GM18505 (cell line): ENCODE results near the gene CALHM5.
A peak's percentile ranks its signal among the peaks of the same experiment; 100 is the strongest.

Experiments
- ATAC-seq: cut with Tn5 transposase; IDR thresholded peaks from one replicate; pipeline ENCODE4 v1.9.1; 2021; ENCODE audit not compliant: unreplicated experiment
- POLR2A ChIP-seq: IDR thresholded peaks from 4 replicates; pipeline ENCODE4 v1.6.1; 2011; ENCODE audit warnings: borderline replicate concordance; ENCODE audit not compliant: insufficient read depth, insufficient read length; ENCODE audit errors: extremely low read depth

Gene CALHM5

GRCh38 chr6:116511424-116512110 lies at the start of gene CALHM5:
TSS of gene CALHM5 (plus strand) at chr6:116511639. CDS start at chr6:116511697, 58 bp downstream.
- no peak for ATAC-seq
- TF ChIP-seq POLR2A: no peak

- peak; percentile 37 for TF ChIP-seq POLR2A
- ATAC-seq: peak; percentile 77
Measured at GRCh38 chr6:116461932-116462885, 49.2 kb upstream of the CALHM5 start.

GRCh38 chr6:116463301-116463700 lies 48.1 kb upstream of the CALHM5 start:
- no peak for TF ChIP-seq POLR2A
- ATAC-seq: no peak

GRCh38 chr6:116465246-116465645 lies 46.2 kb upstream of the CALHM5 start:
- ATAC-seq: no peak
- no peak for TF ChIP-seq POLR2A

GRCh38 chr6:116467096-116467495 lies 44.3 kb upstream of the CALHM5 start:
- no peak for ATAC-seq
- TF ChIP-seq POLR2A: no peak

GRCh38 chr6:116467514-116467913 lies 43.9 kb upstream of the CALHM5 start:
- no peak for ATAC-seq
- no peak for TF ChIP-seq POLR2A

- no peak for ATAC-seq
- TF ChIP-seq POLR2A: no peak
Measured at GRCh38 chr6:116468293-116468692, 43.1 kb upstream of the CALHM5 start.

- no peak for ATAC-seq
Measured at GRCh38 chr6:116471531-116471930, 39.9 kb upstream of the CALHM5 start.

GRCh38 chr6:116472706-116473105 lies 38.7 kb upstream of the CALHM5 start:
- no peak for ATAC-seq
- no peak for TF ChIP-seq POLR2A

More at GRCh38 chr6:116471531-116471930, 39.9 kb upstream of the CALHM5 start:
- TF ChIP-seq POLR2A: no peak

GRCh38 chr6:116475141-116475540 lies 36.3 kb upstream of the CALHM5 start:
- ATAC-seq: no peak
- TF ChIP-seq POLR2A: no peak

GRCh38 chr6:116476002-116476678 lies 35.3 kb upstream of the CALHM5 start:
- TF ChIP-seq POLR2A: no peak
- peak; percentile 100 for ATAC-seq

GRCh38 chr6:116482780-116483179 lies 28.7 kb upstream of the CALHM5 start:
- ATAC-seq: no peak

GRCh38 chr6:116483616-116484015 lies 27.8 kb upstream of the CALHM5 start:
- TF ChIP-seq POLR2A: no peak
- ATAC-seq: no peak

More at GRCh38 chr6:116482780-116483179, 28.7 kb upstream of the CALHM5 start:
- no peak for TF ChIP-seq POLR2A
